Hematopoietic multipotent progenitor cell treated with erythropoietin and hydrocortisone succinate and interleukin-3 and kit ligand, for 4 days (in vitro differentiated cells): ENCODE measurements around the gene E2F8.

Source experiments
- DNase-seq: peaks from one replicate; pipeline ENCODE4 v3.0.0-alpha.2; 2015

Gene E2F8

GRCh38 chr11:19181531-19182261 is 59.0 kb downstream of the E2F8 start:
- peak; percentile 73 for DNase-seq

DNA sequence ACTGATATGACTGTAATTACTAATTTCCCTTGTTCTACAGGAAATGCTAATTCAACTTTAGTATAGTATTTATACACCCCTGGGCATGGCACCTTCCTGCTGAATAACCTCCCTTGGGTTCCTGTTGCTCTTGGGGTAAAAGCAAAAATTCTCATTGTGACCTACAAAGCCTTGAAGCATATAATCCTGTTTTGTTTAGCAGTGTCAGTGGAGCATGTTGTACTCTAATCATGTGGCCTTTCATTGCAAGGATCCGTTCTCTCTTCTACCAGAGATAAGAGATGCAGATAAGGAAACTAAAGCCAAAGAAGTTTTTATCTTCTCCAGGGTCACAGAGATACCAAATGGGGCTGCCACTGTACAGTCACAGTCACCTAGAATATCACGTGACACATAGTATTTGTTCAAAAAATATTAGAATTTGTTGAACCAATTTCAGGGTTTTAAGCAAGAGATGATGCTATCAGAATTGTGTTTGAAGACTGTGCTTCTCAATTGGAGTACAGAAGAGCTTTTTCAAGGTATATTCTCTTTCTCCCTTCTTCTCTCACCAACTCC is 64.0 kb downstream of the E2F8 start:
- peak; percentile 50 for DNase-seq
